HepG2 (cell line): ENCODE results near the gene SGCD.

Experiments used
- CCAR2 ChIP-seq: fragments of 200-400 bp; formaldehyde crosslinking; optimal IDR thresholded peaks from 2 replicates; pipeline ENCODE3; 2018; ENCODE audit warnings: low read depth, mild to moderate bottlenecking, low read length, moderate library complexity
- CTCF ChIP-seq: sonication (generic); formaldehyde crosslinking; IDR thresholded peaks from 2 replicates; pipeline ENCODE4 v1.5.0; 2020; ENCODE audit warnings: mild to moderate bottlenecking, missing genetic modification reagents, moderate library complexity
- ELF4 ChIP-seq: sonication (generic); formaldehyde crosslinking; IDR thresholded peaks from 2 replicates; pipeline ENCODE4 v1.5.0; 2020; ENCODE audit warnings: missing genetic modification reagents, mild to moderate bottlenecking, moderate library complexity, borderline replicate concordance
- KIAA2018 ChIP-seq: sonication (generic); formaldehyde crosslinking; IDR thresholded peaks from 2 replicates; pipeline ENCODE4 v1.5.0; 2020; ENCODE audit warnings: mild to moderate bottlenecking, missing genetic modification reagents, borderline replicate concordance
- MIXL1 ChIP-seq: IDR thresholded peaks from 2 replicates; pipeline ENCODE4 v1.6.1; 2016
- PLSCR1 ChIP-seq: sonication (generic); formaldehyde crosslinking; IDR thresholded peaks from 2 replicates; pipeline ENCODE4 v1.5.0; 2020; ENCODE audit warnings: missing genetic modification reagents, mild to moderate bottlenecking, borderline replicate concordance
- SP4 ChIP-seq: sonication (generic); formaldehyde crosslinking; IDR thresholded peaks from 2 replicates; pipeline ENCODE4 v1.8.1; 2023; ENCODE audit warnings: mild to moderate bottlenecking, missing genetic modification reagents
- ZBTB2 ChIP-seq: sonication (generic); formaldehyde crosslinking; IDR thresholded peaks from 2 replicates; pipeline ENCODE4 v1.8.0; 2022; ENCODE audit warnings: low read depth, missing genetic modification reagents
- ZFP36 ChIP-seq: fragments of 150-350 bp; IDR thresholded peaks from 2 replicates; pipeline ENCODE4 v1.6.1; 2018; ENCODE audit warnings: borderline replicate concordance, low read length, low read depth; ENCODE audit not compliant: partially characterized antibody
- ZNF253 ChIP-seq: sonication (generic); formaldehyde crosslinking; IDR thresholded peaks from 2 replicates; pipeline ENCODE4 v1.8.0; 2022; ENCODE audit warnings: mild to moderate bottlenecking, missing genetic modification reagents, borderline replicate concordance
- ZNF572 ChIP-seq: sonication (generic); formaldehyde crosslinking; IDR thresholded peaks from 2 replicates; pipeline ENCODE4 v1.5.1; 2020; ENCODE audit warnings: mild to moderate bottlenecking, missing genetic modification reagents
- ZNF772 ChIP-seq: sonication (generic); formaldehyde crosslinking; IDR thresholded peaks from 2 replicates; pipeline ENCODE4 v1.5.0; 2020; ENCODE audit warnings: mild to moderate bottlenecking, missing genetic modification reagents
- TF ChIP-seq, protein P1 (sequence below): fragments of 450-650 bp; IDR thresholded peaks from 2 replicates; pipeline ENCODE4 v1.6.1; 2017; ENCODE audit warnings: mild to moderate bottlenecking
- TF ChIP-seq, protein P2 (sequence below): sonication (generic); formaldehyde crosslinking; IDR thresholded peaks from 2 replicates; pipeline ENCODE4 v1.9.0; 2021; ENCODE audit warnings: missing genetic modification reagents, borderline replicate concordance

GRCh38 chr5:156589104-156589945 lies 262.4 kb downstream of the SGCD start:
- no peak for TF ChIP-seq PLSCR1
- no peak for TF ChIP-seq CTCF (CRISPR knock-in tag)
- no peak for TF ChIP-seq ZNF772 (CRISPR knock-in tag)
- no peak for TF ChIP-seq MIXL1 (CRISPR knock-in tag)
- TF ChIP-seq, protein P1, sequence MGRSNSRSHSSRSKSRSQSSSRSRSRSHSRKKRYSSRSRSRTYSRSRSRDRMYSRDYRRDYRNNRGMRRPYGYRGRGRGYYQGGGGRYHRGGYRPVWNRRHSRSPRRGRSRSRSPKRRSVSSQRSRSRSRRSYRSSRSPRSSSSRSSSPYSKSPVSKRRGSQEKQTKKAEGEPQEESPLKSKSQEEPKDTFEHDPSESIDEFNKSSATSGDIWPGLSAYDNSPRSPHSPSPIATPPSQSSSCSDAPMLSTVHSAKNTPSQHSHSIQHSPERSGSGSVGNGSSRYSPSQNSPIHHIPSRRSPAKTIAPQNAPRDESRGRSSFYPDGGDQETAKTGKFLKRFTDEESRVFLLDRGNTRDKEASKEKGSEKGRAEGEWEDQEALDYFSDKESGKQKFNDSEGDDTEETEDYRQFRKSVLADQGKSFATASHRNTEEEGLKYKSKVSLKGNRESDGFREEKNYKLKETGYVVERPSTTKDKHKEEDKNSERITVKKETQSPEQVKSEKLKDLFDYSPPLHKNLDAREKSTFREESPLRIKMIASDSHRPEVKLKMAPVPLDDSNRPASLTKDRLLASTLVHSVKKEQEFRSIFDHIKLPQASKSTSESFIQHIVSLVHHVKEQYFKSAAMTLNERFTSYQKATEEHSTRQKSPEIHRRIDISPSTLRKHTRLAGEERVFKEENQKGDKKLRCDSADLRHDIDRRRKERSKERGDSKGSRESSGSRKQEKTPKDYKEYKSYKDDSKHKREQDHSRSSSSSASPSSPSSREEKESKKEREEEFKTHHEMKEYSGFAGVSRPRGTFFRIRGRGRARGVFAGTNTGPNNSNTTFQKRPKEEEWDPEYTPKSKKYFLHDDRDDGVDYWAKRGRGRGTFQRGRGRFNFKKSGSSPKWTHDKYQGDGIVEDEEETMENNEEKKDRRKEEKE = no peak
- TF ChIP-seq SP4 (CRISPR knock-in tag) = no peak
- TF ChIP-seq, protein P2, sequence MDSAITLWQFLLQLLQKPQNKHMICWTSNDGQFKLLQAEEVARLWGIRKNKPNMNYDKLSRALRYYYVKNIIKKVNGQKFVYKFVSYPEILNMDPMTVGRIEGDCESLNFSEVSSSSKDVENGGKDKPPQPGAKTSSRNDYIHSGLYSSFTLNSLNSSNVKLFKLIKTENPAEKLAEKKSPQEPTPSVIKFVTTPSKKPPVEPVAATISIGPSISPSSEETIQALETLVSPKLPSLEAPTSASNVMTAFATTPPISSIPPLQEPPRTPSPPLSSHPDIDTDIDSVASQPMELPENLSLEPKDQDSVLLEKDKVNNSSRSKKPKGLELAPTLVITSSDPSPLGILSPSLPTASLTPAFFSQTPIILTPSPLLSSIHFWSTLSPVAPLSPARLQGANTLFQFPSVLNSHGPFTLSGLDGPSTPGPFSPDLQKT = no peak
- TF ChIP-seq ELF4 (CRISPR knock-in tag) = no peak
- no peak for TF ChIP-seq CCAR2
- TF ChIP-seq ZNF253 = no peak
- no peak for TF ChIP-seq ZNF572
- TF ChIP-seq KIAA2018 = no peak
- no peak for TF ChIP-seq ZFP36
- no peak for TF ChIP-seq ZBTB2 (CRISPR knock-in tag)
